ENCODE results near the gene TRIM7.

DNA sequence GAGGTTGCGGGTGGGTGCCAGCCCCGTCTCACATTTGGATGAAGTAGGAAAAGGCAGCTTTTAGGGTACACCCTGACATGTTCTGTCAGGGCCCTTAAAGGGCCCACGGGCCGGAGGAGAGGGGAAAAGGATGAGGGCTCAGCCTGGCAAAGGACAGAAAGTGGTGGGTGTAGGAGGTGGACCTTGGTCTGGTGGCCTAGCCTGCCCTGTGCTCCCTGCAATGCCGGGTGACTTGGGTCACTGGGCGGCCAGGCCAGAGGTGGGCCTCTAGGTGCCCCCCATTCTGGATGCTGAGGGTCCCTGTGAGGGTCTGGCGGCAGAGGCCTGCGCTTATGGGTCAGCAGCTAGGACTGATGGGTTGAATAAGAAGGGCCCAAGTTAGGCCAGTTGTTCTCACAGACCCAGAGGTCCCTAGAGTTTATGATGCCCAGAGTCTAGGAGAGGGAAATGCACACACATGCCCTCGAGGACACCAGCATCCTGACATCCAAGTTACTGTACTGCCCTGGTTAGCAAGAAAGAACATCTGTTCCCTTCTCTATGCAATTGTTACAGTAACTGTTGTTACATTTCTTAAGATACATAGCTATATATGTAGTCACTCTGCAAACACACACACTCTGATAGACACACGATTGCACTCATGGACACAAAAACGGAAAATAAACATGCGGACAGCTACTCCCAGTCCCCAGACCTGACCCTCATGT, 12.5 kb downstream of the TRIM7 start:
- TF ChIP-seq, protein P1, sequence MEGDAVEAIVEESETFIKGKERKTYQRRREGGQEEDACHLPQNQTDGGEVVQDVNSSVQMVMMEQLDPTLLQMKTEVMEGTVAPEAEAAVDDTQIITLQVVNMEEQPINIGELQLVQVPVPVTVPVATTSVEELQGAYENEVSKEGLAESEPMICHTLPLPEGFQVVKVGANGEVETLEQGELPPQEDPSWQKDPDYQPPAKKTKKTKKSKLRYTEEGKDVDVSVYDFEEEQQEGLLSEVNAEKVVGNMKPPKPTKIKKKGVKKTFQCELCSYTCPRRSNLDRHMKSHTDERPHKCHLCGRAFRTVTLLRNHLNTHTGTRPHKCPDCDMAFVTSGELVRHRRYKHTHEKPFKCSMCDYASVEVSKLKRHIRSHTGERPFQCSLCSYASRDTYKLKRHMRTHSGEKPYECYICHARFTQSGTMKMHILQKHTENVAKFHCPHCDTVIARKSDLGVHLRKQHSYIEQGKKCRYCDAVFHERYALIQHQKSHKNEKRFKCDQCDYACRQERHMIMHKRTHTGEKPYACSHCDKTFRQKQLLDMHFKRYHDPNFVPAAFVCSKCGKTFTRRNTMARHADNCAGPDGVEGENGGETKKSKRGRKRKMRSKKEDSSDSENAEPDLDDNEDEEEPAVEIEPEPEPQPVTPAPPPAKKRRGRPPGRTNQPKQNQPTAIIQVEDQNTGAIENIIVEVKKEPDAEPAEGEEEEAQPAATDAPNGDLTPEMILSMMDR (conservative IDR thresholded peaks at IDR 0.05), result no peak
- TF ChIP-seq ZFX (IDR thresholded peaks at IDR 0.05), result peak; percentile 25; the same call in 1 of the 2 replicates

Measured in C4-2B (cell line).